ENCODE data around the gene SNTB2.

GRCh38 chr16:69349536-69349935, 162.6 kb downstream of the SNTB2 start:
- no peak for TF ChIP-seq CTCF (IDR thresholded peaks at IDR 0.05)
- TF ChIP-seq POLR2A (IDR thresholded peaks at IDR 0.05), result no peak
